RWPE2 (cell line): ENCODE measurements around the gene MRPL2.

Experiments used
- ATAC-seq: fragments of 200-7000 bp; cut with Tn5 transposase; 3 replicates; pipeline ENCODE4 v1.9.1; 2021; ENCODE audit warnings: low read depth
- DNase-seq: peaks from one replicate; pipeline ENCODE4 v3.0.0-alpha.2; 2020; ENCODE audit warnings: low spot score
- H3K27ac ChIP-seq: fragments of 450-650 bp; 2 replicates; pipeline ENCODE4 v1.5.1; 2017; ENCODE audit warnings: mild to moderate bottlenecking; ENCODE audit not compliant: poor library complexity, severe bottlenecking
- H3K27me3 ChIP-seq: fragments of 250-450 bp; sonication (Bioruptor Pico); 2 replicates; pipeline ENCODE4 v1.5.1; 2021; ENCODE audit warnings: mild to moderate bottlenecking, moderate library complexity; ENCODE audit not compliant: insufficient read depth, poor library complexity, severe bottlenecking
- H3K36me3 ChIP-seq: fragments of 250-450 bp; sonication (Bioruptor Pico); 2 replicates; pipeline ENCODE4 v1.5.1; 2020; ENCODE audit warnings: low read depth, mild to moderate bottlenecking, moderate library complexity
- H3K4me1 ChIP-seq: fragments of 250-450 bp; sonication (Bioruptor Pico); 2 replicates; pipeline ENCODE4 v1.5.1; 2021; ENCODE audit warnings: mild to moderate bottlenecking, moderate library complexity; ENCODE audit not compliant: insufficient read depth, poor library complexity, severe bottlenecking
- H3K4me3 ChIP-seq: fragments of 250-450 bp; sonication (Bioruptor Pico); 2 replicates; pipeline ENCODE4 v1.5.1; 2021; ENCODE audit warnings: mild to moderate bottlenecking, moderate library complexity; ENCODE audit not compliant: severe bottlenecking
- H3K9me3 ChIP-seq: fragments of 250-450 bp; sonication (Bioruptor Pico); 2 replicates; pipeline ENCODE4 v1.5.1; 2021; ENCODE audit warnings: mild to moderate bottlenecking, moderate library complexity; ENCODE audit not compliant: severe bottlenecking
- TF ChIP-seq, protein P1 (sequence below): fragments of 450-650 bp; IDR thresholded peaks from one replicate; pipeline ENCODE4 v1.5.1; 2017; ENCODE audit warnings: mild to moderate bottlenecking, moderate library complexity; ENCODE audit not compliant: poor library complexity, severe bottlenecking

The MRPL2 gene

DNA sequence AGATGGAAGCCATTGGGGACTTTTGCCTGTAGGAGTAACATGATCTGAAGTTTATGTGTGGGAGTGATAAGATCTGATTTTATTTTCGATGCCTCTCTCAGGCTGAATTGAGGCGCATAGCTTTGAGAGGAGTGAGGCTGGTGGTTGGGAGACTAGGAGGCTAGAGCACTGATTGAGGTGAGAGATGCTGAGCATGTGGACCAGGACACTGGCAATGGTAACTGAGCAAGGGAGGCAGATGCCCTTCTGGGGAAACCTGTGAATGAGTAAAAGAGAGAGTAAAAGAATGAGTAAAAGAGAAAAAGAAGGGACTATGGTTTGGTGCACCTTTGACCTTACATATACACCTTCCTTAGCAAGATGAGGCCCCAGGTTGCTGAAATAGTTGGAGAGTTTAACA is 34.8 kb downstream of the MRPL2 start:
- Histone ChIP-seq H3K9me3 (no peaks in the 10 kb centered on the region), H3K27ac (no peak overlapping the region), H3K27me3 (no peaks in the 10 kb centered on the region), H3K4me3 (no peak overlapping the region), H3K4me1 (peaks cover 4% of the 10 kb centered on the region), H3K36me3 (peaks cover 72% of the 10 kb centered on the region)
- ATAC-seq: no peak
- TF ChIP-seq, protein P1, sequence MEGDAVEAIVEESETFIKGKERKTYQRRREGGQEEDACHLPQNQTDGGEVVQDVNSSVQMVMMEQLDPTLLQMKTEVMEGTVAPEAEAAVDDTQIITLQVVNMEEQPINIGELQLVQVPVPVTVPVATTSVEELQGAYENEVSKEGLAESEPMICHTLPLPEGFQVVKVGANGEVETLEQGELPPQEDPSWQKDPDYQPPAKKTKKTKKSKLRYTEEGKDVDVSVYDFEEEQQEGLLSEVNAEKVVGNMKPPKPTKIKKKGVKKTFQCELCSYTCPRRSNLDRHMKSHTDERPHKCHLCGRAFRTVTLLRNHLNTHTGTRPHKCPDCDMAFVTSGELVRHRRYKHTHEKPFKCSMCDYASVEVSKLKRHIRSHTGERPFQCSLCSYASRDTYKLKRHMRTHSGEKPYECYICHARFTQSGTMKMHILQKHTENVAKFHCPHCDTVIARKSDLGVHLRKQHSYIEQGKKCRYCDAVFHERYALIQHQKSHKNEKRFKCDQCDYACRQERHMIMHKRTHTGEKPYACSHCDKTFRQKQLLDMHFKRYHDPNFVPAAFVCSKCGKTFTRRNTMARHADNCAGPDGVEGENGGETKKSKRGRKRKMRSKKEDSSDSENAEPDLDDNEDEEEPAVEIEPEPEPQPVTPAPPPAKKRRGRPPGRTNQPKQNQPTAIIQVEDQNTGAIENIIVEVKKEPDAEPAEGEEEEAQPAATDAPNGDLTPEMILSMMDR: no peak
- DNase-seq: no peak

DNA sequence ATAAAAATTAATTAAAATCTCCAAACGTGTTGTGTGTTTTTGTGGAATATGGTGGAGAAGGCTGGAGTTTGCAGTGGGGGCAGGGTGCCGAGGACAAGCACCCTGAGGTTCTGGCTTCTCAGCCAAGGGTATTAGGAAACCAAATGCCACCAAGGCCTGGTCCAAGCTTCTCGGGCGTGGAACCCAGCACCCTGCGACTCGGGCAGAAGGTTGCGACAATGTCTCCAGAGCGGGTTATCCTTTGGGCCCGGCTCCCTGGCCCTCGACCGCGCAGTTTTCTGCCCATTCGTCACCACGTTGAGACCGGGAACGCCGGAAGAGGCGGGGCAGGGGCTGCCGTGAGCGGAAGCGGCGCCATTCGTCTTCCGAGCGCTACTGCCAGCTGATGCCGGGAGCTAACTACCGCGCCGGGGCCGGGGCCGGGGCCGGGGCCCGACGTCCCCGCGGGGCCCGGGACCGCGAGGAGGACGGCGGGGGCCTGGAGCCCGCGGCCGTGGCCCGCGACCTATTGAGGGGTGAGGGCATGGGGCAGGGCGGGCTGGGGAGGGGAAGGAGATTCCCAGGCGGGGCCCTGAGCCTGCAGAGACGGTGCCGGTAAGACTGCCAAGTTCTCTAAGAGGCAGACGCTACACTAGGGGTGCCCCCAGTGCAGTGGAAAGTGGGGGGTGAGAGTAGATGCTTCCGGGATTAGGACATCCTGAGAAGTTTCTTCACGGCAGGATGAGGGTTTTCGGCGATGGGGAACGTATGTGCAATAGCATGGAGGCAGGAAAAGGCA is 37.8 kb downstream of the MRPL2 start, which contains the start of gene RRP36:
Gene RRP36, plus strand, starts transcription at position 354 of the 778 bp plus-strand sequence. Its CDS starts 32 bp downstream, at position 386.
- ATAC-seq (peak; percentile 92), DNase-seq (no peak)
- Histone ChIP-seq H3K27me3 (no peaks in the 10 kb centered on the region), H3K4me3 (peak within 1 kb of the TSS; percentile 53), H3K9me3 (no peaks in the 10 kb centered on the region), H3K27ac (peak within 1 kb of the TSS; percentile 76), H3K4me1 (peaks cover 4% of the 10 kb centered on the region), H3K36me3 (peaks cover 60% of the 10 kb centered on the region)
- TF ChIP-seq, protein P1: no peak

DNA sequence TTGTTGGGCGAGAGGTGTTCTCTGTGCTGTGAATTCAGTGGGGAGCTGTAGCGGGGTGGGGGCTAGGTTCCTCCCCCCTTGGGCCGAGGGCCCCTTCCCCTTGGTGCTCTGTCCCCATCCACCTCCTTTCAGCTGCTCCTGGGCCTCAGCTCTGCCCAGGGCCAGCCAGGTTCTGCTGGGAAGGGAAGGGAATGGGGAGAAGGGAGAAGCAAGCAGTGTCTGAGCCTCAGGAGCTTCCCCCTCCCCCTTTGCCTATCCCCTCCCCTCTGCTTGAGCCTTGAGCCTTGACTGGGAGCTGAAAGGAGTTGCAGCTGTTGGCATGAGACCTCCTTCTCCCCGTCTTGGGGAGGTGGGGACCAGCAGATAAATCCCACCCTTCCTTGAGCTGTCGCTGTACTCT is 38.4 kb downstream of the MRPL2 start:
- Histone ChIP-seq H3K4me3 (peak overlapping the region; percentile 53), H3K27me3 (no peaks in the 10 kb centered on the region), H3K27ac (peak overlapping the region; percentile 76), H3K36me3 (peaks cover 57% of the 10 kb centered on the region), H3K4me1 (peaks cover 4% of the 10 kb centered on the region), H3K9me3 (no peaks in the 10 kb centered on the region)
- ATAC-seq (0 out of 3 replicates have a peak, but pooled peaks have one; percentile 4), DNase-seq (no peak)
- TF ChIP-seq, protein P1: no peak

DNA sequence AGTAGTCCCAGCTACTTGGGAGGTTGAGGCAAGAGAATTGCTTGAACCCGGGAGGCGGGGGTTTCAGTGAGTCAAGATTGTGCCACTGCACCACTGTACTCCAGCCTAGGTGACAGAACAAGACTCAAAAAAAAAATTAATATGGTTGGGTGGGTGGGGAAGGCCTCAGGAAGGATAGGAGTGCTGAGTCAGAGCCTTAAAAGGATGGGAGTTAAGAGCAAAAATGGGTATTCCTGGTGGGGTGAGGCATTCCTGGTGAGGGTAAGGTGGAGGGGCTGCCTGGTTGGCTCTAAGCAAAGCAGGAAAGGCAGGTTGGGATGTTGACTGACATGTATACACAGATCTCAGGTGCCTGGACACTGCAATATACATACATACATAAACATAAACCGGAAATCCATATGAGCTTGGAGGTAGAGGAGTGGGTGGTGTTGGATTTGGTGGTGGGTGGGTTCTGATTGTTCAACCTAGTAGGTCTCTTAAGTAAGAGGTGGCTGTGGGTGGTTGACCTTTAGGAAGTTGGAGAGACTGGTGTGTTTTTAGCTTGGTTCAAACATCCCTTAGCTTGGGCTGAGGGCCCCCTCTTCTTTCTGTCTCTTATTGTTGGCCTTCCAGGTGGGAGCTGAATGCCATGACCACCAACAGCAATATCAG is 39.1 kb downstream of the MRPL2 start:
- no peak for DNase-seq
- TF ChIP-seq, protein P1: no peak
- no peaks in the 10 kb centered on the region for H3K9me3 ChIP-seq
- ATAC-seq: no peak
- peaks cover 51% of the 10 kb centered on the region for H3K36me3 ChIP-seq
- H3K27ac ChIP-seq: no peak overlapping the region
- peaks cover 6% of the 10 kb centered on the region for H3K4me1 ChIP-seq
- H3K27me3 ChIP-seq: no peaks in the 10 kb centered on the region
- no peak overlapping the region for H3K4me3 ChIP-seq
